ENCODE results near the gene RXFP1.
A peak's percentile ranks its signal among the peaks of the same experiment; 100 is the strongest.

The RXFP1 gene

DNA sequence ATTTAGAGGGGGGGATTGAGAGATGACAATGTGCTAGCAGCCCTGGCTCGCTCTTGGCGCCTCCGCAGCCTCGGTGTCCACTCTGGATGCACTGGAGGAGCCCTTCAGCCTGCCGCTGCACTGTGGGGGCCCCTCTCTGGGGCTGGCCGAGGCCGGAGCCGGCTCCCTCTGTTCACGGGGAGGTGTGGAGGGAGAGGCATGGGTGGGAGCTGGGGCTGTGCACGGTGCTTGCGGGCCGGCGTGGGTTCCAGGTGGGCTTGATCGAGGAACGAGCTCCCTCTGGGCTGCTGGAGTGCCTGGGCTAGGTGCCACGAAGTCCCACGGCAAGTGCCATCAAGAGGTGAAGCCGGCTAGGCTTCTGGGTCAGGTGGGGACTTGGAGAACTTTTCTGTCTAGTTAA is 143.1 kb downstream of the RXFP1 start:
- H3K36me3 ChIP-seq (ENCODE audit: insufficient read depth, low read length), result peaks cover 28% of the 10 kb centered on the region
- DNase-seq (no peak), ATAC-seq (ENCODE audit: insufficient read depth, low read depth) (0 out of 3 replicates have a peak, but pooled peaks have one; percentile 22)
- TF ChIP-seq, protein P1, sequence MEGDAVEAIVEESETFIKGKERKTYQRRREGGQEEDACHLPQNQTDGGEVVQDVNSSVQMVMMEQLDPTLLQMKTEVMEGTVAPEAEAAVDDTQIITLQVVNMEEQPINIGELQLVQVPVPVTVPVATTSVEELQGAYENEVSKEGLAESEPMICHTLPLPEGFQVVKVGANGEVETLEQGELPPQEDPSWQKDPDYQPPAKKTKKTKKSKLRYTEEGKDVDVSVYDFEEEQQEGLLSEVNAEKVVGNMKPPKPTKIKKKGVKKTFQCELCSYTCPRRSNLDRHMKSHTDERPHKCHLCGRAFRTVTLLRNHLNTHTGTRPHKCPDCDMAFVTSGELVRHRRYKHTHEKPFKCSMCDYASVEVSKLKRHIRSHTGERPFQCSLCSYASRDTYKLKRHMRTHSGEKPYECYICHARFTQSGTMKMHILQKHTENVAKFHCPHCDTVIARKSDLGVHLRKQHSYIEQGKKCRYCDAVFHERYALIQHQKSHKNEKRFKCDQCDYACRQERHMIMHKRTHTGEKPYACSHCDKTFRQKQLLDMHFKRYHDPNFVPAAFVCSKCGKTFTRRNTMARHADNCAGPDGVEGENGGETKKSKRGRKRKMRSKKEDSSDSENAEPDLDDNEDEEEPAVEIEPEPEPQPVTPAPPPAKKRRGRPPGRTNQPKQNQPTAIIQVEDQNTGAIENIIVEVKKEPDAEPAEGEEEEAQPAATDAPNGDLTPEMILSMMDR (IDR thresholded peaks at IDR 0.05; ENCODE audit: borderline replicate concordance, extremely low read depth, low read length, poor library complexity, severe bottlenecking), result no peak
- no peak for TF ChIP-seq EZH2 (IDR thresholded peaks at IDR 0.05; ENCODE audit: borderline replicate concordance, low read depth, low read length, severe bottlenecking)
- H3K9me3 ChIP-seq (ENCODE audit: insufficient read depth, low read length, severe bottlenecking), result no peaks in the 10 kb centered on the region
- H3K4me3 ChIP-seq (ENCODE audit: low read depth in 1 of 2, low read length in 2 of 2), result no peak overlapping the region
- H3K9ac ChIP-seq (ENCODE audit: low read depth, low read length), result no peak overlapping the region
- no peaks in the 10 kb centered on the region for H3K27me3 ChIP-seq (ENCODE audit: insufficient read depth, low read length, poor library complexity)
- no peak overlapping the region for H2AFZ ChIP-seq (ENCODE audit: low read depth, low read length)
- H3K4me1 ChIP-seq (ENCODE audit: insufficient read depth, low read length), result peaks cover 11% of the 10 kb centered on the region
- H3K4me2 ChIP-seq (ENCODE audit: insufficient read depth, low read length), result no peak overlapping the region
- H3K79me2 ChIP-seq (ENCODE audit: insufficient read depth, low read length), result peaks cover 30% of the 10 kb centered on the region
- H3K27ac ChIP-seq (ENCODE audit: low read length), result no peak overlapping the region
- H4K20me1 ChIP-seq (ENCODE audit: insufficient read depth, low read length), result peaks cover 12% of the 10 kb centered on the region; the same call in 1 of the 2 replicates

DNA sequence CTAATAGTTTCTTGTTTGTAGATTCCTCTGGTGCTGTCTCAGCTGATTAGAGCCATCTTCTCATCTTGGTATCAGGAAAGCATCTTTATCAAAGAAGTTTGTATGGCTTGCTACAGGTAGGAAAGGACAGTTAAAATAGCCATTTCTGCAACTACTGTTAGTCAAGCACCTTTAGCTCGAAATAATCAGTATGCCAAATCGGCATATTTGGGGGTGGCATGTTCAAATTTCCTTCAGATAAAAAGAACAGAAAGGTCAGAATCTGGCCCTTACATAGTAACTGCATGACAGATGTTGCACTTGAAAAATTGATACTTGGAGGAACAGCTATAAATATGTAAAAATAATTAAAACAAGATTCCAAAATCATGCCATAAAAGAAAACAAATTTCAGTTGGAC is 145.2 kb downstream of the RXFP1 start:
- peaks cover 22% of the 10 kb centered on the region; the same call in 1 of the 2 replicates for H4K20me1 ChIP-seq (ENCODE audit: insufficient read depth, low read length)
- DNase-seq, result no peak
- peaks cover 28% of the 10 kb centered on the region for H3K36me3 ChIP-seq (ENCODE audit: insufficient read depth, low read length)
- H3K27ac ChIP-seq (ENCODE audit: low read length), result no peak overlapping the region
- H3K9me3 ChIP-seq (ENCODE audit: insufficient read depth, low read length, severe bottlenecking), result no peaks in the 10 kb centered on the region
- no peak for ATAC-seq (ENCODE audit: insufficient read depth, low read depth)
- no peak overlapping the region for H3K9ac ChIP-seq (ENCODE audit: low read depth, low read length)
- no peak overlapping the region for H2AFZ ChIP-seq (ENCODE audit: low read depth, low read length)
- no peak overlapping the region for H3K4me2 ChIP-seq (ENCODE audit: insufficient read depth, low read length)
- H3K4me1 ChIP-seq (ENCODE audit: insufficient read depth, low read length), result peaks cover 22% of the 10 kb centered on the region
- TF ChIP-seq EZH2 (IDR thresholded peaks at IDR 0.05; ENCODE audit: borderline replicate concordance, low read depth, low read length, severe bottlenecking), result no peak
- TF ChIP-seq, protein P1 (IDR thresholded peaks at IDR 0.05; ENCODE audit: borderline replicate concordance, extremely low read depth, low read length, poor library complexity, severe bottlenecking), result no peak
- H3K79me2 ChIP-seq (ENCODE audit: insufficient read depth, low read length), result peaks cover 49% of the 10 kb centered on the region
- no peaks in the 10 kb centered on the region for H3K27me3 ChIP-seq (ENCODE audit: insufficient read depth, low read length, poor library complexity)
- H3K4me3 ChIP-seq (ENCODE audit: low read depth in 1 of 2, low read length in 2 of 2), result no peak overlapping the region

DNA sequence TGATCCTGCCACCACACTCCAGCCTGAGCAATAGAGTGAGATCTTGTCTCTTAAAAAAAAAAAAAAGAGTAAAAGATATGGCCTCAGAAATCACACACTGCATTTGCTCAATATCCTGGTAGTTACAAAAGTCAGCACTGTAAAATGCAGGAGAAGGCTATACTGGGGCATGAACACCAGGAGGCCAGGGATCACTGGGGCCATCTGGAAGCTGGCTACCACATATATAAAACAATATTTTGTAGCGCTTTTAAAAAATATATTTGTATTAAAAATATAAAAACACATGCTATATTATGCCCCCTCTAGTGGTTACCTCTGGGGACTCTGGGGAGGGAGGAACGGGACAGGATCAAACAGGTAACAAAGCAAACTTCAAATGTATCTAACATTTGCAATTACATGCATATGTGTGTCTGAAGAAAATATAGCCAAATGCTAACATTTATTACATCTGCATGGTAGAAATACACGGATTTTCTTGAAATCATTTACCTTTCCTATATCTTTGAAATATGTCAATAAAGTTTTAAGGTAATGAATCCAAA is 146.0 kb downstream of the RXFP1 start:
- Histone ChIP-seq H3K4me3 (ENCODE audit: low read depth in 1 of 2, low read length in 2 of 2) (no peak overlapping the region), H3K4me1 (ENCODE audit: insufficient read depth, low read length) (peaks cover 24% of the 10 kb centered on the region), H3K27ac (ENCODE audit: low read length) (no peak overlapping the region), H3K27me3 (ENCODE audit: insufficient read depth, low read length, poor library complexity) (no peaks in the 10 kb centered on the region), H3K9ac (ENCODE audit: low read depth, low read length) (no peak overlapping the region), H4K20me1 (ENCODE audit: insufficient read depth, low read length) (peaks cover 22% of the 10 kb centered on the region; the same call in 1 of the 2 replicates), H2AFZ (ENCODE audit: low read depth, low read length) (no peak overlapping the region), H3K79me2 (ENCODE audit: insufficient read depth, low read length) (peaks cover 54% of the 10 kb centered on the region), H3K4me2 (ENCODE audit: insufficient read depth, low read length) (peak overlapping the region; percentile 12; the same call in 1 of the 2 replicates), H3K36me3 (ENCODE audit: insufficient read depth, low read length) (peaks cover 28% of the 10 kb centered on the region), H3K9me3 (ENCODE audit: insufficient read depth, low read length, severe bottlenecking) (no peaks in the 10 kb centered on the region)
- DNase-seq (peak; percentile 29), ATAC-seq (ENCODE audit: insufficient read depth, low read depth) (no peak)
- no peak for TF ChIP-seq EZH2 (IDR thresholded peaks at IDR 0.05; ENCODE audit: borderline replicate concordance, low read depth, low read length, severe bottlenecking)
- TF ChIP-seq, protein P1 (IDR thresholded peaks at IDR 0.05; ENCODE audit: borderline replicate concordance, extremely low read depth, low read length, poor library complexity, severe bottlenecking), result peak; percentile 63

All from DND-41 (cell line).